B cell (primary cell): Measurements from ENCODE around the gene ST6GALNAC5.

ENCODE experiments used
- EZH2 ChIP-seq: IDR thresholded peaks from 2 replicates; pipeline ENCODE4 v1.6.1; 2012; ENCODE audit warnings: borderline replicate concordance, low read depth, mild to moderate bottlenecking, moderate library complexity, low read length; ENCODE audit not compliant: insufficient read depth, poor library complexity, severe bottlenecking
- TF ChIP-seq, protein P1 (sequence below): fragments of 200-600 bp; IDR thresholded peaks from one replicate; pipeline ENCODE4 v1.8.0; 2022; ENCODE audit warnings: antibody characterized with exemption, mild to moderate bottlenecking

DNA sequence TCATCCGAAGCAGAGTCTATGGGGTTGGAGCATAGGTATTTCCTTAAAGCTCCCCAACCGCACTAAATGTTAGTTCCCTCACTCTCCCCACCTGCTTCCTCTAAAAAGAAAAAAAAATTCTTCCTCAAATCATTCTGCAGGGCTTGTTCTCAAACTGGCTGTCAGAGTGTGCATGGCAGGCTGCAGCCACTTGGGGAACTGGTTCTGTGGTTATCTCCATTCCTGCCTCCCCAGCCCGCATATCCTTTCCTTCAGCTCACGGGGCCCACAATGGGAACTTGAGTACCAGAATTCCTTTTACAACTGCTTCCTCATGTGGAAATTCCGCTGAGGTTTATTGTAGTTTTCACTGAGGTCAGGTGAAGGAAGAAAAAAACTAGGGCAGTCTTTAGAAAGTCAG is 192.7 kb downstream of the ST6GALNAC5 start:
- TF ChIP-seq, protein P1, sequence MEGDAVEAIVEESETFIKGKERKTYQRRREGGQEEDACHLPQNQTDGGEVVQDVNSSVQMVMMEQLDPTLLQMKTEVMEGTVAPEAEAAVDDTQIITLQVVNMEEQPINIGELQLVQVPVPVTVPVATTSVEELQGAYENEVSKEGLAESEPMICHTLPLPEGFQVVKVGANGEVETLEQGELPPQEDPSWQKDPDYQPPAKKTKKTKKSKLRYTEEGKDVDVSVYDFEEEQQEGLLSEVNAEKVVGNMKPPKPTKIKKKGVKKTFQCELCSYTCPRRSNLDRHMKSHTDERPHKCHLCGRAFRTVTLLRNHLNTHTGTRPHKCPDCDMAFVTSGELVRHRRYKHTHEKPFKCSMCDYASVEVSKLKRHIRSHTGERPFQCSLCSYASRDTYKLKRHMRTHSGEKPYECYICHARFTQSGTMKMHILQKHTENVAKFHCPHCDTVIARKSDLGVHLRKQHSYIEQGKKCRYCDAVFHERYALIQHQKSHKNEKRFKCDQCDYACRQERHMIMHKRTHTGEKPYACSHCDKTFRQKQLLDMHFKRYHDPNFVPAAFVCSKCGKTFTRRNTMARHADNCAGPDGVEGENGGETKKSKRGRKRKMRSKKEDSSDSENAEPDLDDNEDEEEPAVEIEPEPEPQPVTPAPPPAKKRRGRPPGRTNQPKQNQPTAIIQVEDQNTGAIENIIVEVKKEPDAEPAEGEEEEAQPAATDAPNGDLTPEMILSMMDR, result no peak
- TF ChIP-seq EZH2, result no peak
